Measurements from ENCODE around the gene CDH4.

GRCh38 chr20:61903575-61904340, 651.7 kb downstream of the CDH4 start:
- no peak for TF ChIP-seq CTCF (IDR thresholded peaks at IDR 0.05)
- no peak for TF ChIP-seq EZH2 (IDR thresholded peaks at IDR 0.05; ENCODE audit: borderline replicate concordance, insufficient read depth, low read depth, low read length, poor library complexity, severe bottlenecking)

All from B cell (primary cell).